NB4 (cell line): ENCODE measurements around the gene RESP18.

Experiments
- CTCF ChIP-seq: IDR thresholded peaks from one replicate; pipeline ENCODE4 v1.5.1; 2012; ENCODE audit warnings: low read depth, low read length
- MAX ChIP-seq: IDR thresholded peaks from 2 replicates; pipeline ENCODE4 v1.6.1; 2011; ENCODE audit warnings: low read depth, low read length
- MYC ChIP-seq: IDR thresholded peaks from 2 replicates; pipeline ENCODE4 v1.6.1; 2011; ENCODE audit warnings: low read depth, low read length
- POLR2A ChIP-seq: IDR thresholded peaks from 2 replicates; pipeline ENCODE4 v1.6.1; 2011; ENCODE audit warnings: mild to moderate bottlenecking; ENCODE audit not compliant: insufficient read length; ENCODE audit errors: extremely low read depth

GRCh38 chr2:219290381-219291171 is 42.0 kb downstream of the RESP18 start:
- TF ChIP-seq CTCF (no peak), POLR2A (no peak), MYC (no peak), MAX (no peak)
